Measurements from ENCODE around the gene POLA1. TPM values are rescaled to one million over a fixed set of nuclear protein-coding genes. Genes with fewer than 3 reads are reported as not detected.

POLA1 gene
- total and polyA plus RNA-seq, 2 donors (not counting 1 experiment from before 2014, with no cell fraction given) = 3.0 to 16.3 TPM

DNA sequence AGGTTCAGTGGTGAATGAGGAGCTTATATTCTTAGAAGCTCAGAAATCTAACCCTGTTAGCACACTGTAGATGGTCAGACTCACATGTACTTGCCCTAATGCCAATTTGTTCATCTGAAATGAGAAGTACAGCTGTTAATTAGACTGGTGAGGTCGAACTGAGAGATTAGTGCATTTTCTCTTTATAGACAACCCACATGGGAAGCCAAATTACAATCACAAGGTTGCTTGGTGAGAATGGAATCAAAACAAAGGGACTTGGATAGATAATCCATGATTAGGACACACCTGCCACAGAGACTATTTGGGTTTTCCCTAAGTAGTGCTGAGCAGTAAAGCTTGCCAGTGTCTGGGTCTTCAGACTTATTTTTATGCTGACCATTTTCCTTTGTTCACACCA lies 88.3 kb downstream of the POLA1 start:
- no CpG with 5 or more reads among the region's 1 CpG for WGBS (ENCODE audit: insufficient coverage)
- no peak overlapping the region for H2AFZ ChIP-seq (ENCODE audit: insufficient read depth, low read depth, low read length, poor library complexity, severe bottlenecking)
- H3K4me3 ChIP-seq (ENCODE audit: control extremely low read depth in 1 of 5, extremely low read depth in 1 of 5, insufficient read depth in 1 of 5, low read depth in 2 of 5, low read length in 4 of 5) = no peak overlapping the region
- intact Hi-C loops (cut with micrococcal nuclease) = no loop called here
- H4K20me1 ChIP-seq (ENCODE audit: control insufficient read depth, insufficient read depth, low read length, poor library complexity, severe bottlenecking) = no peaks in the 10 kb centered on the region
- H3K27ac ChIP-seq (ENCODE audit: low read length in 2 of 2) = no peak overlapping the region
- no peaks in the 10 kb centered on the region for H3K79me2 ChIP-seq (ENCODE audit: control insufficient read depth, insufficient read depth, low read length)
- no peaks in the 10 kb centered on the region for H3K27me3 ChIP-seq (replicated peaks in 1 of 4; ENCODE audit: control extremely low read depth in 1 of 4, control insufficient read depth in 3 of 4, insufficient read depth in 4 of 4, low read length in 3 of 4)
- H3K27me3 Mint-ChIP-seq = no peaks in the 10 kb centered on the region
- peaks cover 0 to 2% of the 10 kb centered on the region in 2 experiments for H3K36me3 ChIP-seq (replicated peaks in 1 of 2; ENCODE audit: control extremely low read depth in 1 of 2, control insufficient read depth in 1 of 2, extremely low read depth in 1 of 2, insufficient read depth in 2 of 2, low read length in 1 of 2)
- peaks cover 13% of the 10 kb centered on the region for H3K4me1 Mint-ChIP-seq
- H3K4me2 ChIP-seq (replicated peaks; ENCODE audit: low read depth, low read length, poor library complexity, severe bottlenecking) = no peak overlapping the region
- ChIA-PET CTCF (no interaction called here), POLR2A (no interaction called here)
- no peak overlapping the region for H3K27ac Mint-ChIP-seq
- TF ChIP-seq EZH2 (IDR thresholded peaks at IDR 0.05; ENCODE audit: borderline replicate concordance, insufficient read depth, low read depth, low read length, poor library complexity, severe bottlenecking) = no peak
- no peak for DNase-seq
- H3K9me3 ChIP-seq (ENCODE audit: control extremely low read depth in 1 of 3, control insufficient read depth in 2 of 3, insufficient read depth in 1 of 3, low read length in 2 of 3) = no peaks in the 10 kb centered on the region
- no peaks in the 10 kb centered on the region for H3K9me3 Mint-ChIP-seq (ENCODE audit: insufficient read depth)
- no peak for ATAC-seq (ENCODE audit: low read depth)
- H3K4me3 Mint-ChIP-seq = no peak overlapping the region
- peaks cover 5 to 6% of the 10 kb centered on the region in 2 donors for H3K4me1 ChIP-seq (ENCODE audit: control insufficient read depth in 2 of 2, insufficient read depth in 2 of 2, low read length in 2 of 2)
- H3K9ac ChIP-seq (ENCODE audit: low read length) = no peak overlapping the region

DNA sequence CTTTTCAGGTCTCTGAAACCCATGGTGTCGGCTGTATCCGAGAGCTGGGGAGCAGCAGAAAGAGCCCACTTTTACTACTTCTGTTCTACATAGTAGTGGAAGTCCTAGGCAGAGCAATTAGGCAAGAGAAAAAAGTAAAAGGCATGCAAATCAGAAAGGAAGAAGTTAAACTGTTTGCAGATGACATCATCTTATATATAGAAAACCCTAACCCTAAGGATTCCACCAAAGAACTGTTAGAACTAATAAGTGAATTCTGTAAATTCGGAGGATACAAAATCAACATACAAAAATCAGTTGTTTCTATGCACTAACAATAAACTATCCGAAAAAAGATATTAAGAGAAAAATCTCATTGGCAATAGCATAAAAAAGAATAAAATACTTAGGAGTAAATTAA lies 95.3 kb downstream of the POLA1 start:
- intact Hi-C loops (cut with micrococcal nuclease) = no loop called here
- no peaks in the 10 kb centered on the region for H3K9me3 ChIP-seq (ENCODE audit: control extremely low read depth in 1 of 3, control insufficient read depth in 2 of 3, insufficient read depth in 1 of 3, low read length in 2 of 3)
- Mint-ChIP-seq H3K4me3 (no peak overlapping the region), H3K4me1 (no peaks in the 10 kb centered on the region), H3K27me3 (no peaks in the 10 kb centered on the region), H3K27ac (no peak overlapping the region), H3K9me3 (ENCODE audit: insufficient read depth) (no peaks in the 10 kb centered on the region)
- WGBS (ENCODE audit: insufficient coverage) = no CpG with 5 or more reads among the region's 4 CpGs
- H3K4me3 ChIP-seq (ENCODE audit: control extremely low read depth in 1 of 5, extremely low read depth in 1 of 5, insufficient read depth in 1 of 5, low read depth in 2 of 5, low read length in 4 of 5) = no peak overlapping the region
- peaks cover 0 to 2% of the 10 kb centered on the region in 2 experiments for H3K36me3 ChIP-seq (replicated peaks in 1 of 2; ENCODE audit: control extremely low read depth in 1 of 2, control insufficient read depth in 1 of 2, extremely low read depth in 1 of 2, insufficient read depth in 2 of 2, low read length in 1 of 2)
- ChIA-PET CTCF (interaction anchor here (0.6 kb wide), 1 partner anchor 347 kb away, joined by 4 read pairs; no protein-coding TSS in a partner anchor), POLR2A (no interaction called here)
- DNase-seq (no peak), ATAC-seq (ENCODE audit: low read depth) (no peak)
- H2AFZ ChIP-seq (ENCODE audit: insufficient read depth, low read depth, low read length, poor library complexity, severe bottlenecking) = no peak overlapping the region
- TF ChIP-seq EZH2 (IDR thresholded peaks at IDR 0.05; ENCODE audit: borderline replicate concordance, insufficient read depth, low read depth, low read length, poor library complexity, severe bottlenecking) = no peak
- TF ChIP-seq CTCF (IDR thresholded peaks at IDR 0.05) = no peak
- H4K20me1 ChIP-seq (ENCODE audit: control insufficient read depth, insufficient read depth, low read length, poor library complexity, severe bottlenecking) = no peaks in the 10 kb centered on the region
- H3K9ac ChIP-seq (ENCODE audit: low read length) = no peak overlapping the region
- H3K4me1 ChIP-seq (ENCODE audit: control insufficient read depth in 2 of 2, insufficient read depth in 2 of 2, low read length in 2 of 2) = no peaks in the 10 kb centered on the region
- H3K27me3 ChIP-seq (replicated peaks in 1 of 4; ENCODE audit: control extremely low read depth in 1 of 4, control insufficient read depth in 3 of 4, insufficient read depth in 4 of 4, low read length in 3 of 4) = no peaks in the 10 kb centered on the region
- H3K79me2 ChIP-seq (ENCODE audit: control insufficient read depth, insufficient read depth, low read length) = no peaks in the 10 kb centered on the region
- H3K4me2 ChIP-seq (replicated peaks; ENCODE audit: low read depth, low read length, poor library complexity, severe bottlenecking) = no peak overlapping the region
- no peak overlapping the region for H3K27ac ChIP-seq (ENCODE audit: low read length in 2 of 2)

Measured in B cell (primary cell).